ENCODE results near the gene MRPL50.

MRPL50 gene

DNA sequence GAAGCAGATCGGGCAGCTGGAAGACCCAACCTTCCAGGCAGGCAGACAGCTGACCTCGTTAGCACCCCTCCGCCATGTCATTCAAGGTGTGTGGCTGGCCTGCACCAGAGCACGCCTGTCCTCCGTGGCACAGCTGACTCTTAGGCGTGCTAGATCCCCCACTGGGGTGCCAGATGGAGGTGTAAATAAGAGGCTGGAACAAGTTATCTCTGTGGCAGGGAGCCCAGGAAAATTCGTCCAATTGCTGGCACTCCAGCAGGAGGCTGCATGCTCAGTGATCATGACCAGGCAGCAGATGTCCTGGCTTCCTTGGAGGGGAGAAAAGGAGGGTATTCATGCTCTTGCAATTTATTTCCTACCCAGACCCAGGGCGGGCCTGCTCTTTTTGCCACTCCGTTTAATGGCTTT is 45.0 kb upstream of the MRPL50 start:
- Histone ChIP-seq H3K27ac (replicated peaks) (no peak overlapping the region), H3K4me3 (replicated peaks; ENCODE audit: insufficient read depth, low read length) (no peak overlapping the region), H3K27me3 (ENCODE audit: insufficient read depth, poor library complexity, severe bottlenecking) (peaks cover 2% of the 10 kb centered on the region)
- TF ChIP-seq, protein P1, sequence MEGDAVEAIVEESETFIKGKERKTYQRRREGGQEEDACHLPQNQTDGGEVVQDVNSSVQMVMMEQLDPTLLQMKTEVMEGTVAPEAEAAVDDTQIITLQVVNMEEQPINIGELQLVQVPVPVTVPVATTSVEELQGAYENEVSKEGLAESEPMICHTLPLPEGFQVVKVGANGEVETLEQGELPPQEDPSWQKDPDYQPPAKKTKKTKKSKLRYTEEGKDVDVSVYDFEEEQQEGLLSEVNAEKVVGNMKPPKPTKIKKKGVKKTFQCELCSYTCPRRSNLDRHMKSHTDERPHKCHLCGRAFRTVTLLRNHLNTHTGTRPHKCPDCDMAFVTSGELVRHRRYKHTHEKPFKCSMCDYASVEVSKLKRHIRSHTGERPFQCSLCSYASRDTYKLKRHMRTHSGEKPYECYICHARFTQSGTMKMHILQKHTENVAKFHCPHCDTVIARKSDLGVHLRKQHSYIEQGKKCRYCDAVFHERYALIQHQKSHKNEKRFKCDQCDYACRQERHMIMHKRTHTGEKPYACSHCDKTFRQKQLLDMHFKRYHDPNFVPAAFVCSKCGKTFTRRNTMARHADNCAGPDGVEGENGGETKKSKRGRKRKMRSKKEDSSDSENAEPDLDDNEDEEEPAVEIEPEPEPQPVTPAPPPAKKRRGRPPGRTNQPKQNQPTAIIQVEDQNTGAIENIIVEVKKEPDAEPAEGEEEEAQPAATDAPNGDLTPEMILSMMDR (IDR thresholded peaks at IDR 0.05; ENCODE audit: insufficient read depth, low read length): no peak
- TF ChIP-seq, protein P2, sequence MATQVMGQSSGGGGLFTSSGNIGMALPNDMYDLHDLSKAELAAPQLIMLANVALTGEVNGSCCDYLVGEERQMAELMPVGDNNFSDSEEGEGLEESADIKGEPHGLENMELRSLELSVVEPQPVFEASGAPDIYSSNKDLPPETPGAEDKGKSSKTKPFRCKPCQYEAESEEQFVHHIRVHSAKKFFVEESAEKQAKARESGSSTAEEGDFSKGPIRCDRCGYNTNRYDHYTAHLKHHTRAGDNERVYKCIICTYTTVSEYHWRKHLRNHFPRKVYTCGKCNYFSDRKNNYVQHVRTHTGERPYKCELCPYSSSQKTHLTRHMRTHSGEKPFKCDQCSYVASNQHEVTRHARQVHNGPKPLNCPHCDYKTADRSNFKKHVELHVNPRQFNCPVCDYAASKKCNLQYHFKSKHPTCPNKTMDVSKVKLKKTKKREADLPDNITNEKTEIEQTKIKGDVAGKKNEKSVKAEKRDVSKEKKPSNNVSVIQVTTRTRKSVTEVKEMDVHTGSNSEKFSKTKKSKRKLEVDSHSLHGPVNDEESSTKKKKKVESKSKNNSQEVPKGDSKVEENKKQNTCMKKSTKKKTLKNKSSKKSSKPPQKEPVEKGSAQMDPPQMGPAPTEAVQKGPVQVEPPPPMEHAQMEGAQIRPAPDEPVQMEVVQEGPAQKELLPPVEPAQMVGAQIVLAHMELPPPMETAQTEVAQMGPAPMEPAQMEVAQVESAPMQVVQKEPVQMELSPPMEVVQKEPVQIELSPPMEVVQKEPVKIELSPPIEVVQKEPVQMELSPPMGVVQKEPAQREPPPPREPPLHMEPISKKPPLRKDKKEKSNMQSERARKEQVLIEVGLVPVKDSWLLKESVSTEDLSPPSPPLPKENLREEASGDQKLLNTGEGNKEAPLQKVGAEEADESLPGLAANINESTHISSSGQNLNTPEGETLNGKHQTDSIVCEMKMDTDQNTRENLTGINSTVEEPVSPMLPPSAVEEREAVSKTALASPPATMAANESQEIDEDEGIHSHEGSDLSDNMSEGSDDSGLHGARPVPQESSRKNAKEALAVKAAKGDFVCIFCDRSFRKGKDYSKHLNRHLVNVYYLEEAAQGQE (IDR thresholded peaks at IDR 0.05; ENCODE audit: insufficient replicate concordance, low read depth): no peak
- no peak for TF ChIP-seq SPI1 (IDR thresholded peaks at IDR 0.05; ENCODE audit: borderline replicate concordance, low read depth)
- no peak for TF ChIP-seq POLR2AphosphoS5 (IDR thresholded peaks at IDR 0.05; ENCODE audit: low read depth)
- TF ChIP-seq GABPA (IDR thresholded peaks at IDR 0.05; ENCODE audit: low read depth): no peak
- DNase-seq (ENCODE audit: low read depth in 1 of 2, low spot score in 1 of 2): no peak

DNA sequence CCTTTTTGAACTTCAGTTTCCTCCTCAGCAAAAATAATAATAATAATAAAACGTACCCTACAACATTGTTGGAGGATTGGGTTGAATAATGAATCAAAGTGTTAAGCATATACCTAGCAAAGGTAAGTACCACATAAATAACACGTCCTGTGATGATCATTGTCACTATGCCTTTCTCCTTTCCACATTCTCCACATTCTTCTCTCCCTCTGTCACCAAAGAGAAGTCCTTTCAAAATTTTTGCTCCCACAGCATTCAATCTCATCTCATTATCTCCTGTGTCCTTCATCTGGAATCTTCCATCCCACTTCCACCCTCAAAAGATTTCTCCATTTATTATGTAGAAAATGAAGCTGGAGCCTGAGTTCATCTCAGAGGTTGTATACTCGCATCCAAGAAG is 44.3 kb upstream of the MRPL50 start:
- no peak for DNase-seq (ENCODE audit: low read depth in 1 of 2, low spot score in 1 of 2)
- peaks cover 2% of the 10 kb centered on the region for H3K27me3 ChIP-seq (ENCODE audit: insufficient read depth, poor library complexity, severe bottlenecking)
- TF ChIP-seq, protein P2 (IDR thresholded peaks at IDR 0.05; ENCODE audit: insufficient replicate concordance, low read depth): no peak
- H3K27ac ChIP-seq (replicated peaks): no peak overlapping the region
- no peak overlapping the region for H3K4me3 ChIP-seq (replicated peaks; ENCODE audit: insufficient read depth, low read length)

DNA sequence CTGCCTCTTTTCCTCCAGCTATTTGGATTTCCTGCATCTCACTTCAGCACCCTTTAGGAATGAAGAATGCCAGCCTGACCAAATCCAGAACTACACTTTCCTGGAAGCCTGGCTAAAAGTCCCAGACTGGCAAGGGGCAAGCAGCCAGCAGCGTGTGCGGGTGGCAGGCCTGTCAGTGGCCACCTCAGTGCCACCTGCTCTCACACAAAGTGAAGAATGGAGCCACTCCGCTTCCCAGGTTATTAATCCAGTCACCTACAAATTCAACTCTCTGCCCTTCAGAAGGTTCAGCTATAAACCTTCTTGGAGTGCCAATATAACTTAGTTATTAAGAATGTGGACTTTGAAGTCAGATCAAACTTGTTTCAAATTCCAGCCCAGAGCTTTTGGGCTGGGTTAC is 43.9 kb upstream of the MRPL50 start:
- Histone ChIP-seq H3K27ac (replicated peaks) (no peak overlapping the region), H3K27me3 (ENCODE audit: insufficient read depth, poor library complexity, severe bottlenecking) (peaks cover 2% of the 10 kb centered on the region), H3K4me3 (replicated peaks; ENCODE audit: insufficient read depth, low read length) (no peak overlapping the region)
- no peak for TF ChIP-seq SPI1 (IDR thresholded peaks at IDR 0.05; ENCODE audit: borderline replicate concordance, low read depth)
- no peak for TF ChIP-seq POLR2AphosphoS5 (IDR thresholded peaks at IDR 0.05; ENCODE audit: low read depth)
- no peak for TF ChIP-seq GABPA (IDR thresholded peaks at IDR 0.05; ENCODE audit: low read depth)
- TF ChIP-seq, protein P1 (IDR thresholded peaks at IDR 0.05; ENCODE audit: insufficient read depth, low read length): no peak
- TF ChIP-seq, protein P2 (IDR thresholded peaks at IDR 0.05; ENCODE audit: insufficient replicate concordance, low read depth): no peak
- DNase-seq (ENCODE audit: low read depth in 1 of 2, low spot score in 1 of 2): no peak
